ENCODE data around the gene FNDC5. TPM values are rescaled to one million over a fixed set of nuclear protein-coding genes. Genes with fewer than 3 reads are reported as not detected.
"Not testable (repeated sequence)": the region's sequence is repeated elsewhere in the genome, so short reads cannot be mapped to it uniquely, and the experiment has no call there.

Gene FNDC5
- not detected in 2 replicates for total RNA-seq

- intact Hi-C loops (cut with micrococcal nuclease), result loop anchor here (10.0 kb wide), 1 partner anchor 604 kb away; the partner anchor contains the start of gene ZSCAN20
Observed at GRCh38 chr1:32870615-32871363, at the start of gene FNDC5. TSS of gene FNDC5 (minus strand) at chr1:32870912.

DNA sequence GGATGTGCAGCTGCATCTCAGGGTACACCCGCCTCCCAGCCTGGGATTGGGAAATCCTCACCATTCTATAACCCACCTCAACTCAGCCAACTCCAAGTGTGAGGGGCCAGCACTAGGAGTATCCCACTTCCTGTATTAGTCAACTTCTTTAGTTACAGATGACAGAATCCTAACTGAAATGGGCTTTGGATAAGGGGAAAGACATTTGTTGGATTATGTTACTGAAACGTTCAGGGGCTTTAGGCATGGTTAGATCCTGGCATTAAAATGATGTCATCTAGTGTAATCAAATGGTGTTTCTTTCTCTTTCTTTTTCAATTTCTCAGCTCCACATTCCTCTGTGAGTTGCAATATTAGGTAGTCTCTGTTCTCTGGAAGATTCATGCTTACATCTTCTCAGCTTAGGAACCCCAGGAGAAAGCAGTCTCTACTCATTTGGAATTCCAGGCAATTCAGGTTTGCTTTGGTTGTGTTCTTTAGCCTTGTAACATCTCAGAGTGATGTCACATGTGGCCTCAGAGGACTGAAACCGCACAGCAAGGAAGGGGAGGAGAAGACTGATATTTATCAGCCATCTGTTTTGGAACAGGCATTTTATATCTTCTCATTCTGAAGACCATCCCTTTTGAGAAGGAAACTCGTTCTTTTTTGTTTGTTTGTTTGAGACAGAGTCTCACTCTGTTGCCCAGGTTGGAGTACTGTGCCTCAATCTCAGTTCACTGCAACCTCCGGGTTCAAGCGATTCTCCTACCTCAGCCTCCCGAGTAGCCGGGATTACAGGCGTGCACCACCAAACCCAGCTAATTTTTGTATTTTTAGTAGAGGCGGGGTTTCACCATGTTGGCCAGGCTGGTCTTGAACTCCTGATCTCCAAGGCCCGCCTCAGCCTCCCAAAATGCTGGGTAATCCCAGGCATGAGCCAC lies 49.4 kb upstream of the FNDC5 start:
- intact Hi-C loops (cut with micrococcal nuclease), result no loop called here

GRCh38 chr1:32918179-32918578 lies 47.5 kb upstream of the FNDC5 start:
- intact Hi-C loops (cut with micrococcal nuclease), result no loop called here

- intact Hi-C loops (cut with micrococcal nuclease), result no loop called here
Observed at GRCh38 chr1:32917521-32917920, 46.8 kb upstream of the FNDC5 start.

DNA sequence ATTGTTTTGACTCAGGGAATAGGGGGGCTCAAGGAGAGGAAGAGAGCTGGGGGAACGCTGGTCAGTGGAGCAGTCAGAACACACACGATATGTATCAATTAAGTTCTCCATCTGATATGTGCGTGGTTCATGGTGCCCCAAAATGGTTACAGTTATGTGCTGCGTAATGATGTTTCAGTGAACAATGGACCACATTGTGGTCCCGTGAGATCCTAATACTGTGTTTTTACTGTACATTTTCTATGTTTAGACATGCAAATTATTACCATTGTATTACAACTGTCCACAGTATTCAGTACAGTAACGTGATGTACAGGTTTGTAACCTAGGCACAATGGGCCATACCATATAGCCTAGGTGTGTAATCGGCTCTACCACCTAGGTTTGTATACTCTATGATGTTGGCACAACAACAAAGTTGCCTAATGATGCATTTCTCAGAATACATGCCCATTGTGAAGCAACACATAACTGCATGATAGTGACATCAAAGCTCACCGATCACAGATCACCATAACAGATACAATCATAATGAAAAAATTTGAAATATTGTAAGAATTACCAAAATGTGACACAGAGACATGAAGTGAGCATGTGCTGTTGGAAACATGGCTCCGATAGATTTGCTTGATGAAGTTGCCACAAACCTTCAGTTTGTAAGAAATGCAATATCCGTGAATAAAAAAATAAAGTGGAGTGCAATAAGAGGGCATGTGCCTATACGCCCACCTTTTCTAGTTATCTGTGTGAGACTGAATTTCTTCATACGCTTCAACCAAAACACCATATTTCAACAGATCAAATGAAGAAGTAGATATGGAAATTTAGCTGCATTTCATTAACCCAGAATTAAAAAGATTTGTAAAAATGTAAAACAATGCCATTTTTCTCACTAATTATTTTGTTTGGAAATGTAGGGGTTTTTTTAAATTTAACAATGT lies 45.3 kb upstream of the FNDC5 start:
- intact Hi-C loops (cut with micrococcal nuclease), result no loop called here

DNA sequence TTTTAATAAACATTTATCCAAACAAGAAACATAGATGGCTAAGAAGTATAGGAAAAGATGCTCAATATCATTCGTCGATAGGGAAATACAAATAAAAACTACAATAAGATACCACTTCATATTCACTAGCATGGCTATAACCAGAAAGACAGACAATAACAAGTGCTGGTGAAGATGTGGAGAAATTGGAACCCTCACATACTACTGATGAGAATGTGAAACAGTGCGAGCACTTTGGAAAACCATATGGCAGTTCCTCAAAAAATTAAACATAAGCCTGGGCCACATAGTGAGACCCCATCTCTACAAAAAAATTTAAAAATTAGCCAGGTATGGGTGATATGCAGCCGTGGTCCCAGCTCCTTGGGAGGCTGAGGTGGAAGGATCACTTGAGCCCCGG lies 39.6 kb upstream of the FNDC5 start:
- intact Hi-C loops (cut with micrococcal nuclease), result no loop called here

DNA sequence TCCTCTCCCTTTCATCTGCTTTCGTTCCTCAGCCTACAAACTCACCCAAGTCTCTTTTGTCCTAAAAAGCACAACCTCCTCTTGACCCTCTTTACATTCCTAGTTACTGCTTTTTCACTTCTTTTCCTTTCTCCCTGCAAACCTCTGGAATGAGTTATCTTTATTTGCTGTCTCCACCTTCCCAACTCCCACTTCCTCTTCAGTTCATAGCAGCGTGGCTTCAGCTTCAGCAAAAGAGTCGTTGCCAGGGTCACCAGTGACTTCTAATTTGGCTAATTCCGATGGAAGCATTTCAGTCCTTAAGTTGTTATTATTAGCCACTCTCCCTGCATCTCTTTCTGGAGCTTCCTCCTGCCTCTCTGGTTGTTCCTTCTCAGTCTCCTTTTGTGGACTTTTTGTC lies 36.7 kb upstream of the FNDC5 start:
- intact Hi-C loops (cut with micrococcal nuclease), result no loop called here

DNA sequence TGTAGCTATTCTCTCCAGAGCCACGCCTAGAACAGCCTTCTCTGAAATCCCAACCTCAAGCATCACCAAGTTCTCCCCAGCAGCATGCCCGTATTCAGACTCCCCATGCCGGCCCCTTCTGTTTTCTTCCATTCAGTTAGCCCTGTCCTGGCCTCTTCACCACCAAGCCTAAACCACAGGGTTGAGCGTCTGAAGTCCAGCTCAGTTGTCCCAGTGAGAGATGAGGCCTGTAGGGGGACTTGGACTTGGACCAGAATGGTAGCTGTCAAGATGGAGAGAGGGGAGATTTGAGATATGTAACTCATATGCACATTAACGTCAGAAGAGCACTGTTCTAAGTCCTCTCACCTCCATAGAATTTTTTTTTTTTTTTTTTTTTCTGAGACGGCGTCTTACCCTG lies 35.9 kb upstream of the FNDC5 start:
- intact Hi-C loops (cut with micrococcal nuclease), result no loop called here

GRCh38 chr1:32905588-32905987 lies 34.9 kb upstream of the FNDC5 start:
- intact Hi-C loops (cut with micrococcal nuclease), result not testable (repeated sequence)

- intact Hi-C loops (cut with micrococcal nuclease), result no loop called here
Observed at GRCh38 chr1:32904797-32905196, 34.1 kb upstream of the FNDC5 start.

GRCh38 chr1:32903991-32904785 lies 33.5 kb upstream of the FNDC5 start:
- intact Hi-C loops (cut with micrococcal nuclease), result no loop called here

- intact Hi-C loops (cut with micrococcal nuclease), result no loop called here
Observed at GRCh38 chr1:32902535-32902920, 31.8 kb upstream of the FNDC5 start.

- intact Hi-C loops (cut with micrococcal nuclease), result no loop called here
Observed at GRCh38 chr1:32901823-32902534, 31.3 kb upstream of the FNDC5 start.

- intact Hi-C loops (cut with micrococcal nuclease), result no loop called here
Observed at GRCh38 chr1:32900956-32901822, 30.5 kb upstream of the FNDC5 start, which contains the start of gene TMEM54. TSS of gene TMEM54 (minus strand) at chr1:32901389. CDS start at chr1:32901238, 151 bp downstream.

- intact Hi-C loops (cut with micrococcal nuclease), result no loop called here
Observed at GRCh38 chr1:32900371-32900955, 29.8 kb upstream of the FNDC5 start.

- intact Hi-C loops (cut with micrococcal nuclease), result no loop called here
Observed at GRCh38 chr1:32899586-32900296, 29.0 kb upstream of the FNDC5 start.

- intact Hi-C loops (cut with micrococcal nuclease), result no loop called here
Observed at GRCh38 chr1:32898958-32899357, 28.2 kb upstream of the FNDC5 start.

DNA sequence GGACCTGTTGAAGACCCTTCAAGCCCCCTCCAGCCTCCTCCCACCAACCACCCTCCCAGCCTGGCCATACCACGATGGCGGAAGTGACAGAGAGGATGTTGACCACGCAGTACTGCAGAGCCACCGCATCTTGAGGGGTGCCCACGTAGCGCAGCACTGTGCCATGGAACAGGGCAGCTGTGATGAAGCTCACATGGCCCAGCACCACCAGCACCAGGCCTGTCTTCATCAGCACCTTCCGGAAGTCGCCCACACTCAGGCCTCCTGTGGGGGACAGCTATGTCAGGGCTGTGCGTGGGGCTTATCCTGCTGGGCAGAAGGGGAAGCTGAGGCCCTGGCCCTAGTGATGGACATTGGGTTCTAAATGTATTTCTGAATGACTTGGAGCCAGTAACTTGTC lies 27.3 kb upstream of the FNDC5 start:
- intact Hi-C loops (cut with micrococcal nuclease), result no loop called here

Measured in T-helper 2 cell treated with Interferon-gamma antibody and Interleukin-4, amounts not matched to agents 100 ng/mL and 5 ng/mL, for 36 hours (primary cell).